MG63 (cell line): ENCODE data around the gene RANBP6. TPM values are rescaled to one million over a fixed set of nuclear protein-coding genes. Genes with fewer than 3 reads are reported as not detected.

Experiments used
- total RNA-seq: library from RNA; depleted of rRNA; stranded (reverse); fragments of >200 nt; shearing (Covaris generic); gene quantifications from 2 replicates; pipeline ENCODE4 v1.2.3, GENCODE V29; 2014; ENCODE audit warnings: low replicate concordance; rRNA removed

Gene RANBP6
- total RNA-seq, 1 experiment from 2014 or later: 1.7 TPM

Other genes with a start within 250 kb of the RANBP6 start
- gene ERMP1, start 182.5 kb downstream of the RANBP6 start, total RNA-seq: 0.40 and 2.6 TPM in 2 replicates
- gene MLANA, start 124.7 kb downstream of the RANBP6 start, total RNA-seq: not detected in 2 replicates
- 0.25 and 0.69 TPM in 2 replicates for gene IL33, start 200.2 kb upstream of the RANBP6 start, total RNA-seq